Testis (tissue), 3 donors: Measurements from ENCODE around the gene TBC1D30. TPM values are rescaled to one million over a fixed set of nuclear protein-coding genes. Genes with fewer than 3 reads are reported as not detected.

Source experiments
- DNase-seq: peaks from one replicate; pipeline ENCODE4 v3.0.0-alpha.2; 2019
- H3K27ac ChIP-seq, 2 donors: fragments of 200-600 bp; sonication (generic); one replicate each; pipeline ENCODE4 v1.5.1; 2019
- H3K27me3 ChIP-seq: fragments of 200-600 bp; sonication (generic); one replicate; pipeline ENCODE4 v1.5.1; 2019
- H3K36me3 ChIP-seq: fragments of 200-600 bp; sonication (generic); one replicate; pipeline ENCODE4 v1.5.1; 2017; ENCODE audit warnings: low read depth; ENCODE audit errors: missing control alignments
- H3K4me1 ChIP-seq: fragments of 200-600 bp; sonication (generic); one replicate; pipeline ENCODE4 v1.5.1; 2019
- H3K4me3 ChIP-seq, 2 donors: fragments of 200-600 bp; sonication (generic); one replicate each; pipeline ENCODE4 v1.5.1; 2017 to 2019
- H3K9me3 ChIP-seq: fragments of 200-600 bp; sonication (generic); one replicate; pipeline ENCODE4 v1.5.1; 2017
- CTCF ChIP-seq, 3 experiments: fragments of 450-650 bp in 2 of 3; fragments of 200-600 bp in 1 of 3; sonication (generic) in 1 of 3; IDR thresholded peaks; one replicate each; pipeline ENCODE4 v1.5.1; 2016 to 2019; ENCODE audit warnings: antibody characterized with exemption in 3 of 3, mild to moderate bottlenecking in 2 of 3, moderate library complexity in 1 of 3
- POLR2A ChIP-seq: fragments of 450-650 bp; IDR thresholded peaks from one replicate; pipeline ENCODE4 v1.6.1; 2017; ENCODE audit warnings: antibody characterized with exemption, mild to moderate bottlenecking, moderate library complexity
- whole genome bisulfite sequencing, 2 donors: methylation state at CpG; one replicate each; pipeline ENCODE4 v1.1.5; 2018; 5-methylcytosine and 5-hydroxymethylcytosine counted together
- intact Hi-C: fragments of 100-400 bp; cut with DNase I; formaldehyde crosslinking; loops from one replicate; pipeline ENCODE4 v1.15.1; 2023; ENCODE audit warnings: low total_unique reads
- polyA plus RNA-seq: library from polyadenylated mRNA; stranded (reverse); fragments of 350-450 nt; fragmentation: Illumina TruSeq; extraction: RNeasy Lipid Tissue Mini Kit (QIAGEN cat#74804); gene quantifications from one replicate; pipeline ENCODE4 v1.2.3, GENCODE V29; 2014; ENCODE audit warnings: low read depth, low replicate concordance; ENCODE audit not compliant: insufficient read depth
- total RNA-seq, 2 donors: library from RNA; depleted of rRNA; stranded (reverse); fragments of >200 nt; gene quantifications; one replicate each; pipeline ENCODE4 v1.2.3, GENCODE V29; 2016

Gene TBC1D30
- total and polyA plus RNA-seq, 3 donors from 2014 or later, result 7.0 to 8.7 (median 8.3) TPM

DNA sequence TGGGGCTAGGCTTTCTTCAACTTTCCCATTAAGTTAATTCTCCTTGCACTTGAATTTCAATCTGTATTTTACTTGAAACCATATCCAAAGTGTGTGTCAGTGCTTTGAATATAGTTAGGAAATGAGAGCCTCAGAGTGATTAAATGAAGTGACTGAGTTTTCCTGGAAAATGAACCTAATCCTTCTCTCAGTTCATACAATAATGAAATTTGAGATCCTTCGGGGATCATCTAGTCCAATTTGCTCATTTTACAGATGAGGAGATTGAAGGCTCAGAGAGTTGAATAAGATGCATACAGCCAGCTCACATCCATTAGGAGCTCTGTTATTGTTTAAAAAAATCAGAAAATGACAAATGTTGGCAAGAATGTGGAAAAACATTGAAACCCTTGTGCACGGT, 18.3 kb upstream of the TBC1D30 start:
- no peak overlapping the region for H3K4me3 ChIP-seq
- WGBS, 2 donors, result 88 to 93% methylated on average over 2 of the region's 2 CpGs
- H3K4me1 ChIP-seq, result no peaks in the 10 kb centered on the region
- DNase-seq, result no peak
- H3K9me3 ChIP-seq, result no peaks in the 10 kb centered on the region
- no peaks in the 10 kb centered on the region for H3K27me3 ChIP-seq
- no peak for TF ChIP-seq CTCF (IDR thresholded peaks at IDR 0.05)
- TF ChIP-seq POLR2A, result no peak
- intact Hi-C loops, result no loop called here
- no peak overlapping the region for H3K27ac ChIP-seq
- no peaks in the 10 kb centered on the region for H3K36me3 ChIP-seq

DNA sequence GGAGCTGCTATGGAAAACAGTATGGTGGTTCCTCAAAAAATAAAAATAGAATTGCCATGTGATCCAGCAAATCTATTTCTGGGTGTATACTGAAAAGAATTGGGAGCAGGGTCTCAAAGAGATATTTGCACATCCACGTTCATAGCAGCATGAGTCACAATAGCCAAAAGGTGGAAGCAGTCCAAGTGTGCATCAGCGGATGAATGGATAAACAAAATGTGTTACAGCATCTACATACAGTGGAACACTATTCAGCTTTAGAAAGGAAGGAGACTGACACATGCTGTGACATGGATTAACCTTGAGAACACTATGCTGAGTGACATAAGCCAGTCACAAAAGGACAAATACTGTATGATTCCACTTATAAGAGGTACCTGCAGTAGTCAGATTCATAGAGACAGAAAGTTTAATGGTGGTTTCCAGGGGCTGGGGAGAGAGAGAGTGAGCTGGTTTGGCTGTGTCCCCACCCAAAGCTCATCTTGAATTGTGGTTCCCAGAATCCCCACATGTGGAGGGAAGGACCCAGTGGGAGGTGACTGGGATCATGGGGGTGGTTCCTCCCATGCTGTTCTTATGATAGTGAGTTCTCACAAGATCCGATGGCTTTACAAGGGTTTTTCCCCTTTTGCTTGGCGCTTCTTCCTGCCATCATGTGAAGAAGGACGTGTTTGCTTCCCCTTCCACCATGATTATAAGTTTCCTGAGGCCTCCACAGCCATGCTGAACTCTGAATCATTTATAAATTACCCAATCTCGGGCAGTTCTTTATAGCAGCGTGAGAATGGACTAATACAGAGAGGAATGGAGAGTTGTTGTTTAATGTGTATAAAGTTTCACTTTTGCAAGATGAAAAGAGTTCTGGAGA, 17.6 kb upstream of the TBC1D30 start:
- WGBS, 2 donors, result 88 to 92% methylated on average over 7 of the region's 7 CpGs
- intact Hi-C loops, result no loop called here
- Histone ChIP-seq H3K36me3 (no peaks in the 10 kb centered on the region), H3K4me1 (no peaks in the 10 kb centered on the region), H3K9me3 (no peaks in the 10 kb centered on the region), H3K27me3 (no peaks in the 10 kb centered on the region), H3K4me3 (no peak overlapping the region), H3K27ac (no peak overlapping the region)
- no peak for TF ChIP-seq CTCF (IDR thresholded peaks at IDR 0.05)
- no peak for TF ChIP-seq POLR2A
- no peak for DNase-seq

GRCh38 chr12:64808110-64808509, 16.3 kb upstream of the TBC1D30 start:
- DNase-seq, result no peak
- no peak overlapping the region for H3K4me3 ChIP-seq
- no peak for TF ChIP-seq CTCF (IDR thresholded peaks at IDR 0.05)
- no peak for TF ChIP-seq POLR2A
- no peaks in the 10 kb centered on the region for H3K4me1 ChIP-seq
- no peaks in the 10 kb centered on the region for H3K36me3 ChIP-seq
- WGBS, 2 donors, result 66 to 75% methylated on average over 5 of the region's 5 CpGs
- H3K9me3 ChIP-seq, result no peaks in the 10 kb centered on the region
- H3K27me3 ChIP-seq, result no peaks in the 10 kb centered on the region
- intact Hi-C loops, result no loop called here
- H3K27ac ChIP-seq, result no peak overlapping the region

DNA sequence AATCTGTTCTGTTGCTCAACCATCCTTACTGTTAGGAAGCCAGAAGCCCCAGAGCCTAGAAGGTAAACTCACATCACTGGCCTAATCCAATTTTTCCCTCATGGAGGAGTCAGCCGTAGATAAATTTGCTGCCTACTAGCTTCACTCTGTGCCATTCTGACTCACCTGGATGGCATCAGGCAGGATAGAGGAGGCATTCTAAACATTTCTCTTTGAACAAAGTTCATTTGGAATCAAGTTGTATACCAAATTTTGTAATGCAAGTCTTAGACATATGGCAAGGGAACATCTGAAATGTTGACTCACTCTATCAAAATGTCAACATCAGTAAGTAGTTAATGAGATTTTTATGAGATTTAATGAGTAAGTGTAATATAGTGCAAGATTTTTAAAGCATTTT, 13.6 kb upstream of the TBC1D30 start:
- WGBS, 2 donors, result 85% methylated on average over 1 of the region's 1 CpG
- intact Hi-C loops, result no loop called here
- no peaks in the 10 kb centered on the region for H3K4me1 ChIP-seq
- H3K9me3 ChIP-seq, result no peaks in the 10 kb centered on the region
- no peak overlapping the region for H3K4me3 ChIP-seq
- H3K27me3 ChIP-seq, result no peaks in the 10 kb centered on the region
- no peak for TF ChIP-seq CTCF (IDR thresholded peaks at IDR 0.05)
- TF ChIP-seq POLR2A, result no peak
- H3K36me3 ChIP-seq, result no peaks in the 10 kb centered on the region
- H3K27ac ChIP-seq, result no peak overlapping the region
- no peak for DNase-seq

- TF ChIP-seq CTCF (IDR thresholded peaks at IDR 0.05) (no peak), POLR2A (no peak)
- DNase-seq, result no peak
- Histone ChIP-seq H3K27me3 (no peaks in the 10 kb centered on the region), H3K4me1 (no peaks in the 10 kb centered on the region), H3K4me3 (no peak overlapping the region), H3K9me3 (no peaks in the 10 kb centered on the region), H3K36me3 (no peaks in the 10 kb centered on the region), H3K27ac (no peak overlapping the region)
- intact Hi-C loops, result no loop called here
- 76% methylated on average over 3 of the region's 3 CpGs for WGBS, 2 donors
Measured at GRCh38 chr12:64813723-64814122, 10.7 kb upstream of the TBC1D30 start.
